GM12878 (cell line): Measurements from ENCODE around the gene MCC.

ENCODE experiments used
- BRCA1 ChIP-seq: IDR thresholded peaks from 2 replicates; pipeline ENCODE4 v1.6.1; 2011; ENCODE audit warnings: low read depth, low read length, improper control_type of control experiment
- REST ChIP-seq: IDR thresholded peaks from 2 replicates; pipeline ENCODE4 v1.6.1; 2012; ENCODE audit warnings: mild to moderate bottlenecking, low read depth, low read length

- no peak for TF ChIP-seq REST
- TF ChIP-seq BRCA1, result no peak
These were observed 283.6 kb downstream of the MCC start for GRCh38 chr5:113204525-113205161.
